Kidney epithelial cell (primary cell): Measurements from ENCODE around the gene NCOR2. TPM values are rescaled to one million over a fixed set of nuclear protein-coding genes. Genes with fewer than 3 reads are reported as not detected.

ENCODE experiments used
- DNase-seq: peaks from one replicate; pipeline ENCODE4 v3.0.0-alpha.2; 2010; ENCODE audit warnings: low read depth
- H3K27me3 ChIP-seq: 2 replicates; pipeline ENCODE4 v1.6.0; 2011; ENCODE audit warnings: low read length; ENCODE audit not compliant: control insufficient read depth, insufficient read depth
- H3K36me3 ChIP-seq: 2 replicates; pipeline ENCODE4 v1.5.1; 2011; ENCODE audit warnings: low read length; ENCODE audit not compliant: control insufficient read depth, insufficient read depth
- H3K4me3 ChIP-seq: 2 replicates; pipeline ENCODE4 v1.5.1; 2011; ENCODE audit warnings: low read depth, mild to moderate bottlenecking, control low read depth, low read length
- total RNA-seq: library from RNA; depleted of rRNA; stranded (reverse); fragments of >200 nt; gene quantifications from 2 replicates; pipeline ENCODE4 v1.2.3, GENCODE V29; 2015
- TF ChIP-seq, protein P1 (sequence below): IDR thresholded peaks from 2 replicates; pipeline ENCODE4 v1.5.1; 2011; ENCODE audit warnings: mild to moderate bottlenecking, moderate library complexity, low read length, control low read depth, inconsistent platforms; ENCODE audit not compliant: insufficient read depth, poor library complexity, severe bottlenecking

Gene NCOR2
- total RNA-seq, 1 donor from 2014 or later, result 113 TPM

DNA sequence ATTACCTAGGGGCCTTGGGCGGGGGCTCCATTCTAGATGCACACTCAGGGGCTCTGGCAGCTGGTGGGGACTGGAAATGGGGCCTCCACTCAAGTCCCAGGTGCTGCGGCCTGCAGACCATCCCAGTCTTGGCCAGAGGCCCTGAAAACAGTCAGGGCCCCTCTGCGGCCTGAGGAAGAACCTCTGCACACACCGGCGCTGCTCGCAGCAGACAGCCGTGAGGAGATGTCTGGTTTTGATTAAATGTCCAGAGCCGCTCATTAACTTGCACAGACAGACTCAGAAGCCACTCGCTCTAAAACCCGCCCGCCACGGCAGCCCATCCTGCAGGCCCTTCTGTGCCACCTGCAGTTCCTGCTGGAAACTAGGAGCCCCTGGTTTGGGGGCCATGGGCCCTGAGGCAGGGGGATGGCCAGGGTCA, 36.4 kb upstream of the NCOR2 start:
- DNase-seq, result no peak
- TF ChIP-seq, protein P1, sequence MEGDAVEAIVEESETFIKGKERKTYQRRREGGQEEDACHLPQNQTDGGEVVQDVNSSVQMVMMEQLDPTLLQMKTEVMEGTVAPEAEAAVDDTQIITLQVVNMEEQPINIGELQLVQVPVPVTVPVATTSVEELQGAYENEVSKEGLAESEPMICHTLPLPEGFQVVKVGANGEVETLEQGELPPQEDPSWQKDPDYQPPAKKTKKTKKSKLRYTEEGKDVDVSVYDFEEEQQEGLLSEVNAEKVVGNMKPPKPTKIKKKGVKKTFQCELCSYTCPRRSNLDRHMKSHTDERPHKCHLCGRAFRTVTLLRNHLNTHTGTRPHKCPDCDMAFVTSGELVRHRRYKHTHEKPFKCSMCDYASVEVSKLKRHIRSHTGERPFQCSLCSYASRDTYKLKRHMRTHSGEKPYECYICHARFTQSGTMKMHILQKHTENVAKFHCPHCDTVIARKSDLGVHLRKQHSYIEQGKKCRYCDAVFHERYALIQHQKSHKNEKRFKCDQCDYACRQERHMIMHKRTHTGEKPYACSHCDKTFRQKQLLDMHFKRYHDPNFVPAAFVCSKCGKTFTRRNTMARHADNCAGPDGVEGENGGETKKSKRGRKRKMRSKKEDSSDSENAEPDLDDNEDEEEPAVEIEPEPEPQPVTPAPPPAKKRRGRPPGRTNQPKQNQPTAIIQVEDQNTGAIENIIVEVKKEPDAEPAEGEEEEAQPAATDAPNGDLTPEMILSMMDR, result no peak

DNA sequence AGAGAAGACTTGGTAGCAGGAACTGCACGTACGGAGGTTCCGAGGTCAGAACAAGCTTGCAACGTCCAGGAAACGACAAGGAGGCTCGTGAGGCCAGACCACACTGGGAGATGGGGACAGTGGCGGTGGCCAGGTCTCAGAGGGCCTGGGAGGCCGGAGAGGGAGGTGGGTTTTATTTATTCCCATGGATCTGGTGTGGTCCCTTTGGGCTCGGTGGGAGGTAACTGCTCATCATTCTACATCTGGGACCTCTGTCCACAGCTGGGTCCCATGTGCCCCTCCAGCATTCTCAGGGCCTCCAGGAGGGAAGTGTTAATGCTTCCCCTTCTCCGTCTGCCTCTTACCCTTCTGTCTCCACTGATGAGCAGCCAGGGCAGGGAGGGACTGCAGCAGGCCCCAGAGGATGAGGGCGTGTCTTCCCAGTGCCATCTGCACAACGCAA, 35.7 kb upstream of the NCOR2 start:
- Histone ChIP-seq H3K27me3 (no peaks in the 10 kb centered on the region), H3K36me3 (no peaks in the 10 kb centered on the region), H3K4me3 (no peak overlapping the region)
- TF ChIP-seq, protein P1, result no peak
- no peak for DNase-seq

More for the DNA sequence above, 36.4 kb upstream of the NCOR2 start:
- Histone ChIP-seq H3K4me3 (no peak overlapping the region), H3K27me3 (no peaks in the 10 kb centered on the region), H3K36me3 (no peaks in the 10 kb centered on the region)

DNA sequence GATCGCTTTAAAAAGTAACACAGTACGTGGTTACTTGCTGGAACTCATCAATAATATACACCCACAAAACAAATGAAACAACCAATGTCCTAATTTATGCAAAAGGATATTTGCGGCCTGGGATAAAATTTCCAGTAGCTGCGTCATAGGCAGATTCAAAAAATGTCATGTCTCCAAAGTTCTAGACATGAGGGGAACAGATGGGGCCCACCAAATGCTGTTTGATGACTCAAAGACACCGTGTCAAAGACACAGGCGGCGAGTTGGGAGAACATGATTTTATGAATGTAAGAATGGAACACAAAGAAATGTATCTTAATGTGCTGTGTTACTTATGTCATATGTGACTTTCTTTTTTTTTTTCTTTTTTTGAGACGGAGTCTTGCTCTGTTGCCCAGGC, 34.3 kb upstream of the NCOR2 start:
- Histone ChIP-seq H3K27me3 (no peaks in the 10 kb centered on the region), H3K4me3 (no peak overlapping the region), H3K36me3 (no peaks in the 10 kb centered on the region)
- no peak for DNase-seq
- TF ChIP-seq, protein P1, result no peak

DNA sequence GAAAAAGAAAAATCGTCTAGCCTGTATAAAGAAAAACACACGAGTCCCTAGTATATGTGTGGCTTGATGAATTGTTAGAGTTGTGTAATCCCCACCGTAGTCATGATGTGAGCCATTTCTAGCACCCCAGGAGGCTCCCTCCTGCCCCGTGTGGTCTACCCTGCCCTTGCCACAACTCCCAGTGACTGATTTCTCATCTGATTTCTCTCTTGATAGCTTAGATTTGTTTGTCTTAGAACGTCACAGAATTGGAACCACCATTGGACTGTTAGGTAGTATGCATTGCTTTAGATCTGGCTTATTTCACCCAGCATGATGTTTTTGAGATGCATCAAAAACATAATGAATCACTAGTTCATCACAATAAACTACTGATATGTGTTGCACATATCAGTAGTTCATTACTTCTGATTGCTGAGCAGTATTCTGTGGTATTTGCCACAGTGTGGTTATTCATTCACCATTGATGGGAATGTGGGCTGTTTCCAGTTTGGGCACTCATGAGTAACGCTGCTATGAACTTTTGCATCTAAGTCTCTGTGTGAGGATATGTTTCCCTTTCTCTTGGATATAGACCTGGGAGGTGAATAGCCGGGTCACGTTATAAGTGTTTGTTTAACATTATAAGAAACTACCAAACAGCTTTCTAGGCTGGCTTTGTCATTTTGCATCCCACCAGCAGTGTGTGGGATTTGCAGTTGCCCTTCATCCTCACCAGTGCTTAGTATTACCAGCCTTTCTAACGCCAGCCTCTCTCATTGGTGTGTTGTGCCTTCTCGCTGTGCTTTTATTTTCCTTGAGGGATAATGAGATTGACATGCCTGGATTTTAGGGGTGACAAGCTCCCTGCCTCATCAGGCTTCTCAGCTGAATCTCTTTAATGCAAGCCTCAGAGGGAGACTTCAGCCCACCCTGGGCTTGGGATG, 31.9 kb upstream of the NCOR2 start:
- H3K27me3 ChIP-seq, result no peaks in the 10 kb centered on the region
- TF ChIP-seq, protein P1, result peak; percentile 13
- H3K4me3 ChIP-seq, result no peak overlapping the region
- DNase-seq, result peak; percentile 65
- no peaks in the 10 kb centered on the region for H3K36me3 ChIP-seq

DNA sequence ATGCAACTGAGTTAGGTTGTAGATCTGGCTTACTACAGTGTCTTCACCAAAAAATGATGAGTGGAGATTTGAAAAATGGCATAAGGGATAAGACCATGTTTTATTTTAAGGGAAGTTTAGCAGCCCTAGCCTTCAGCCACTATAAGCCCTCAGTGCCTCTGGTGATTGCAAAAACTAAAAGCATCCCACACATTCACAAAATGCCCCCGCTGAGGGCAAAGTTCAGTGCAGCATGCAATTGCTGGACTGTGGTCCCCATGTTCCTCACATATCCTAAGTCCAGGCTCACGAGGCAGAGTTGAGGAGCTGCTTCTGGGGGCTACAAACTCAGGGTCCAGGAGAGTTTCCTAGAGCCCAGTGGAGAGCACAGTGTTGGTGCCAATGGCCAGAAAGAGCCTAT, 29.6 kb upstream of the NCOR2 start:
- TF ChIP-seq, protein P1, result no peak
- H3K4me3 ChIP-seq, result no peak overlapping the region

DNA sequence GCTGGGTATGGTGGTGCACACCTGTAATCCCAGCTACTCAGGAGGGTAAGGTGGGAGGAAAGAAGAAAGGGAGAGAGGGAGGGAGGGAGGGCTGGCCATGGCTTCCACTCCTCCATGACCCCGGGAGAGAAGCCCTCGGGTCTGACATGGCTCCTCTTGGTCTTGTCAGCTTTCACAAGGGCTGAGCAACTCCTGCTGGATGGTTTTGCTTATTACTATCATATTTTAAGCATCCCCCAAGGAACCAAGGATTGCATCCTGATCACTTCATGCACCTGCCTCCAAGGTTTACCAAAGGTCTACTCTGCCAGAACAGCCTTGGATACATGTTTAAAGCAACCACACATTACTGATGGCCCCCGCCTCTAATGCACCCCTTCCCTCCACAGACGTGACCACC, 28.0 kb upstream of the NCOR2 start:
- H3K36me3 ChIP-seq, result no peaks in the 10 kb centered on the region

More for the DNA sequence above, 29.6 kb upstream of the NCOR2 start:
- Histone ChIP-seq H3K27me3 (no peaks in the 10 kb centered on the region), H3K36me3 (no peaks in the 10 kb centered on the region)
- DNase-seq, result no peak

More for the DNA sequence above, 28.0 kb upstream of the NCOR2 start:
- Histone ChIP-seq H3K27me3 (no peaks in the 10 kb centered on the region), H3K4me3 (no peak overlapping the region)
- DNase-seq, result no peak
- TF ChIP-seq, protein P1, result no peak
